Parathyroid adenoma (tissue), 2 donors: ENCODE data around the gene SAMD4A.

ENCODE experiments used
- H2AFZ ChIP-seq: fragments of 300-600 bp; sonication (generic); one replicate; pipeline ENCODE4 v1.7.0; 2017; ENCODE audit warnings: antibody characterized with exemption, mild to moderate bottlenecking
- H3K27ac ChIP-seq: fragments of 300-600 bp; sonication (generic); one replicate; pipeline ENCODE4 v1.7.0; 2017
- H3K27me3 ChIP-seq: fragments of 300-600 bp; sonication (generic); one replicate; pipeline ENCODE4 v1.7.0; 2017; ENCODE audit warnings: low read length; ENCODE audit not compliant: control insufficient read depth, insufficient read depth
- H3K36me3 ChIP-seq: fragments of 300-600 bp; sonication (generic); one replicate; pipeline ENCODE4 v1.7.0; 2017; ENCODE audit warnings: low read length; ENCODE audit not compliant: control insufficient read depth, insufficient read depth
- H3K4me1 ChIP-seq: fragments of 300-600 bp; sonication (generic); one replicate; pipeline ENCODE4 v1.7.0; 2017; ENCODE audit warnings: control low read depth
- H3K4me2 ChIP-seq: fragments of 300-600 bp; sonication (generic); one replicate; pipeline ENCODE4 v1.7.0; 2017; ENCODE audit warnings: low read length
- H3K4me3 ChIP-seq: fragments of 300-600 bp; sonication (generic); one replicate; pipeline ENCODE4 v1.7.0; 2017; ENCODE audit warnings: low read depth, low read length
- H3K79me2 ChIP-seq: fragments of 300-600 bp; sonication (generic); one replicate; pipeline ENCODE4 v1.7.0; 2017; ENCODE audit warnings: control low read depth
- H3K9ac ChIP-seq: fragments of 300-600 bp; sonication (generic); one replicate; pipeline ENCODE4 v1.7.0; 2017; ENCODE audit warnings: mild to moderate bottlenecking
- H3K9me3 ChIP-seq: fragments of 300-600 bp; sonication (generic); one replicate; pipeline ENCODE4 v1.7.0; 2017; ENCODE audit warnings: low read length; ENCODE audit not compliant: control insufficient read depth
- TF ChIP-seq, protein P1 (sequence below): fragments of 300-600 bp; sonication (generic); IDR thresholded peaks from one replicate; pipeline ENCODE4 v1.7.0; 2017; ENCODE audit warnings: antibody characterized with exemption, mild to moderate bottlenecking
- donor health status: primary hyperparathyroidism.

The SAMD4A gene

DNA sequence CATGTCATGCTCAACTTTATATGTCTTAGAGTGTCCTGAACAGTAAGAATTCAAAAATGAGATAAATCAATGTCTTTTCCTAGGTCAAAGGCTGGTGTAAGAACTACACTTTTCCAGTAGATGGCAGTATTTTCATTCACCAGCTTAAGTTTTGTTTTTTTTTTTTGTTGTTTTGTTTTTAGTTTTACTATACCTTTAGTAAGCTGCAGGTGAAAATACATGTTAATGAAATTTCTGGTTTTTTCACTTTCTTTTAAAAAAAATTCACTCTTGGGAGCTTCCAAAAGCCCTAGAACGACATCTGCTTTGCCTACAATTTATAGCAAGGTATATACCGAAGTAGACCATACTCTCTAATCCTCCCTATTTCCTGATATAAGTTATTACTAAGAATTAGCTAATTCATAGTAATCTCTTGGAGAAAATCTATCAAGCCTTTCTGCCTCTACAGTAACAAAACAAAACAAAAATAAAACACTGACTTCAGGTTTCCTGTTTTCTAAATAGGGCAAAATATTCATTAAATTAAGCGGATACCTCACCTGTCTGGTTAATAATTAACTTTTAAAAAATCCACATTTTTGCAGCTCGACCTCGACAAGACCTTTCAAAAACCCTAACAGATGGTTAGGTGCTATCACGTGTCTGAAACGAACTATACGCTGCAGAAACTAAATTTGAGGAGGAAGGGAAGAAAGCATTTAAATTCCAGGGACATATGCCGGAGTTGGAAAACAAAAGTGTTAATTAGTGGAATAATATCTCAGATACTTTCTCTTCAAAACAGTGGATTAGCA is 2.7 kb upstream of the SAMD4A start:
- Histone ChIP-seq H3K4me1 (peaks cover 5% of the 10 kb centered on the region), H3K4me3 (peak overlapping the region; percentile 71), H3K4me2 (peak overlapping the region; percentile 89), H2AFZ (peak overlapping the region; percentile 79), H3K9me3 (no peaks in the 10 kb centered on the region), H3K9ac (no peak overlapping the region), H3K27ac (peak overlapping the region; percentile 91), H3K36me3 (no peaks in the 10 kb centered on the region), H3K27me3 (no peaks in the 10 kb centered on the region), H3K79me2 (no peaks in the 10 kb centered on the region)
- TF ChIP-seq, protein P1, sequence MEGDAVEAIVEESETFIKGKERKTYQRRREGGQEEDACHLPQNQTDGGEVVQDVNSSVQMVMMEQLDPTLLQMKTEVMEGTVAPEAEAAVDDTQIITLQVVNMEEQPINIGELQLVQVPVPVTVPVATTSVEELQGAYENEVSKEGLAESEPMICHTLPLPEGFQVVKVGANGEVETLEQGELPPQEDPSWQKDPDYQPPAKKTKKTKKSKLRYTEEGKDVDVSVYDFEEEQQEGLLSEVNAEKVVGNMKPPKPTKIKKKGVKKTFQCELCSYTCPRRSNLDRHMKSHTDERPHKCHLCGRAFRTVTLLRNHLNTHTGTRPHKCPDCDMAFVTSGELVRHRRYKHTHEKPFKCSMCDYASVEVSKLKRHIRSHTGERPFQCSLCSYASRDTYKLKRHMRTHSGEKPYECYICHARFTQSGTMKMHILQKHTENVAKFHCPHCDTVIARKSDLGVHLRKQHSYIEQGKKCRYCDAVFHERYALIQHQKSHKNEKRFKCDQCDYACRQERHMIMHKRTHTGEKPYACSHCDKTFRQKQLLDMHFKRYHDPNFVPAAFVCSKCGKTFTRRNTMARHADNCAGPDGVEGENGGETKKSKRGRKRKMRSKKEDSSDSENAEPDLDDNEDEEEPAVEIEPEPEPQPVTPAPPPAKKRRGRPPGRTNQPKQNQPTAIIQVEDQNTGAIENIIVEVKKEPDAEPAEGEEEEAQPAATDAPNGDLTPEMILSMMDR: peak; percentile 90

DNA sequence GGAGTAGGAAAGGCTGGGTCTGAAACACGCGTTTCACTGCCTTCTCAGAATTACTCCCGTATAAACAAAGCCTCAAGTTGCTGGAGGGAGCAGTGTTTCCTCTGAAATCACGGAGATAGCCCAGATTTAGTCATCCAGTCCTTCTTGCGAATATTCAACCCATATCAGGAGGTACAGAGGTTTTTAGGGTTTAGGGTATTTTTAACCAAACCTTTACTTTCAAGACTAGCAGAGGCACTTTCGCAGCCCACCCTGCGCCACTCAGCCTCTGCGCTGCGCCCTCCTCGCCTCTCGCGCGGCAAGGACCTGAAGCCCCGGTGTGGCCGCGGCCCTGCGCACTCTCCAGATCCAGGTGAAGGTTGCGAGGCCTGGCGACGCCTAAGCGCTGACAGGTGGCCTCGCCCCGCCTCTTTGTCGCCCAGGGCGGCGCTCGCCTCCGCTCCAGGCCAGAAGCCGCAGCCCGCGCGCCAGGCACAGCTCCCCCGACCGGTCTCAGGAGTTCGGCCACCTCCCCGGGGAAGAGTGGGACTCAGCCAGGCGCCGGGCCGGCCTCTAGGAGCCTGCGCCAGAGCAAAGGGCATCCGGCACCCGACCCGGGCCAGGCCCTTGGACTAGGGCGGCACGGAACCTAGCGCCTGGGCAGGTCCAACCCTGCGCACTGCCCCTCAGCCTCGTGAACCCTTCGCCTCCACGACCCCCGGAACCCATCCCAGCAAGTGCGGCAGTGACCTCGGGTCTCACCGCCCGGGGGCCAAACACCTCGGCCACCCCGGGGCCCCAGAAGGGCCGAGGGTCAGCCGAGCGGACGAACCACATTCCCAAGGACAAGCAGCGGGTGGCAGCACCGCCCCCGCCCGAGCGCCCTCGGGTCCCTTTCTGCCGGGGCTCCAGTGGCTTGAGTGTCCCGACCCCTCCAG is 1.8 kb upstream of the SAMD4A start:
- H3K4me3 ChIP-seq: peak overlapping the region; percentile 71

DNA sequence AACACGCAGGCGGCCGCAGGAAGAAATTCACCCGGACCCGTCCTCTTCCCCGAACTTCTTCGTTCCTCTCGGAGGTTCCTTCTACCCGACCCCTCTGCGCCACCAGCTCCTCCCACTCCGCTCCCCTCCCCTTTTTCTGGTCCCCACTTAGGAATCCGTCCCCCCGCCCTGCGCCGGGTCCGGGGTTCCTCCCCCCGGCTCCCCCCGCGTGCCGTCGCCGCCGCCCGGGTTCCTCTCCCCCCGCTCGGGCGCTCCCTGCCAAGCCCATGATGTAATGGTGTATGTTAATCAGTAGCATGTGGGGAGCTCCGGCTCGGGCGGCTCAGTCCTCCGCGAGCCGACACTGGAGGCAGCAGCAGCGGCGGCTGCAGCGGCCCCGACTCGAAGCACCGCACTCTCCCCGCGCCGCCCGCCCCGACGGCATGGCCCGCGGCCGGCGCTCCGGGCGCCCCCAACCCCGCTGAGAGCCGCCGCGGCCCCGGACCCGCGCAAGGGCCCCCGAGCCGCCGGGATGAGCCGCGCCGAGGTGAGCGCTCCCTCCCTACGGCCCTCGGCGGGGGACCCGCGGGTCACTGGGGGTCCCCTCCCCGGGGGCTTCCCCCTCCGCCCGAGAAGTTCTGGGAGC is 1.0 kb upstream of the SAMD4A start:
- no peaks in the 10 kb centered on the region for H3K36me3 ChIP-seq
- no peaks in the 10 kb centered on the region for H3K27me3 ChIP-seq
- H3K27ac ChIP-seq: peak overlapping the region; percentile 91
- H3K4me2 ChIP-seq: peak overlapping the region; percentile 89
- H2AFZ ChIP-seq: peak overlapping the region; percentile 79
- peak overlapping the region; percentile 44 for H3K9ac ChIP-seq
- TF ChIP-seq, protein P1: no peak
- no peaks in the 10 kb centered on the region for H3K9me3 ChIP-seq
- peaks cover 5% of the 10 kb centered on the region for H3K4me1 ChIP-seq
- H3K4me3 ChIP-seq: peak overlapping the region; percentile 71
- H3K79me2 ChIP-seq: no peaks in the 10 kb centered on the region

More for the DNA sequence above, 1.8 kb upstream of the SAMD4A start:
- H3K9ac ChIP-seq: peak overlapping the region; percentile 44
- H3K9me3 ChIP-seq: no peaks in the 10 kb centered on the region
- H3K79me2 ChIP-seq: no peaks in the 10 kb centered on the region
- H3K4me2 ChIP-seq: peak overlapping the region; percentile 89
- peak overlapping the region; percentile 79 for H2AFZ ChIP-seq
- peak overlapping the region; percentile 91 for H3K27ac ChIP-seq
- no peaks in the 10 kb centered on the region for H3K36me3 ChIP-seq
- peaks cover 5% of the 10 kb centered on the region for H3K4me1 ChIP-seq
- TF ChIP-seq, protein P1: peak; percentile 14
- no peaks in the 10 kb centered on the region for H3K27me3 ChIP-seq

DNA sequence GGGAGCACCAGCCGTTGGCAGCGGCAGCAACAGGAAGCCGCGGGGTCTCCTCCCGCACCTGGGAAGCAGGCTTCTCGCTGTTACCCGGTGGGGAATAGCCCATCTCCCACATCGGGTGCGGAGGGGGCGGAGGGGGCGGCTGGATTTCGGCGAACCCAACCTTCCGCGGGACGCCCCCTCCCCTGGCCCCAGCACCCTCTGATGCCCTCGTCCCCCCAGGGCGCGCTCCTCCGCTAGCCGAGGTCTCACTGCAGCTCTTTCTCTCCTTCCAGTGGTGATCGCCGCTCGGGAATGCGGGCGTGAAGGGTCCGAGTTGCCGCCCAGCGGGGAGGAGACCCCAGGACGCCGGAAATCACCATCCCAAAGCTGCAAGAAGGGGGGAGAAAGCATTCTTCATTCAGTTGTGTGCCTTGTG is 303 bp downstream of the SAMD4A start:
- peak overlapping the region; percentile 66 for H3K4me2 ChIP-seq
- H3K4me3 ChIP-seq: peak overlapping the region; percentile 64
- H3K27me3 ChIP-seq: no peaks in the 10 kb centered on the region
- H3K9me3 ChIP-seq: no peaks in the 10 kb centered on the region
- peaks cover 5% of the 10 kb centered on the region for H3K4me1 ChIP-seq
- no peak overlapping the region for H3K9ac ChIP-seq
- no peaks in the 10 kb centered on the region for H3K36me3 ChIP-seq
- TF ChIP-seq, protein P1: no peak
- H3K27ac ChIP-seq: peak overlapping the region; percentile 91
- H3K79me2 ChIP-seq: no peaks in the 10 kb centered on the region
- peak overlapping the region; percentile 79 for H2AFZ ChIP-seq
